HUDEP-2 (cell line): ENCODE results near the gene ESPL1.
"Not testable (repeated sequence)": the region's sequence is repeated elsewhere in the genome, so short reads cannot be mapped to it uniquely, and the experiment has no call there.

Source experiments
- DNase-seq, 76 experiments: peaks; one replicate each; lab custom pipeline; 2025; ENCODE audit not compliant: unreplicated experiment in 76 of 76; lab: John Stamatoyannopoulos, UW

Gene ESPL1

DNA sequence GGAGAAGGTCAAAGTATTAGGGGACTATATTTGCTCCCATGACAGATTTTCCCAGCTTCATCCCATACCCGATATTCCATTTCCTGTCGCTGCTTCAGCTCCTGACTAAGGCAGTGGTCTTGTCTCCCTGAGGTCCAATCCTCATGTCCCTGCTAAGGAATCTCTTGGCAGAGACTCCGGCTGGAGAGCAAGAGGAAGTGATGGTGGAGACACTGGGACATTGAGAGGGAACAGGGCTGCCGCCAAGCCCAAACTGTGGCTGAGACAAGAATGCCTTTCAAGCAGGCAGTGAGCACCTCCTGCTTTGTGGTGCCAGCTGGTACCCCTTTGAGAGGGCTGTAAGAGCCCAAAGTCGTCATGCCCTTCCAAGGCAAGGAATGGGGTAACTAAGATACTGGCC lies 62.6 kb downstream of the ESPL1 start:
- DNase-seq, result no peak

DNA sequence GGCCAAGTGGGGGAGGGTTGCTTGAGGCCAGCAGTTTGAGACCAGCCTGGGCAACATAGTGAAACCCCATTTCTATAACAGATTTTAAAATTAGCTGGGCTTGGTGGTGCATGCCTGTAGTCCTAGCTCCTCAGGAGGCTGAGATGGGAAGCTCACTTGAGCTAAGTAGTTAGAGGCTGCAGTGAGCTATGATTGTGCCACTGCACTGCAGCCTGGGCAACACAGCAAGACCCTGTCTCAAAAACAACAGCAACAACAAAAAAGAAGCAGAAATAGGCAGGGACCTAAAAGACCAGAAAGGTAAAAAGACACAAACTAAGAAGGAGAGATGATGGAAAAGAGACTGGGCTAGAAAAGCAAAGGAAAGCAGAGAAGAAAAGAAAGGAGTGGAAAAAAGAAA lies 64.2 kb downstream of the ESPL1 start:
- DNase-seq, result not testable (repeated sequence)

DNA sequence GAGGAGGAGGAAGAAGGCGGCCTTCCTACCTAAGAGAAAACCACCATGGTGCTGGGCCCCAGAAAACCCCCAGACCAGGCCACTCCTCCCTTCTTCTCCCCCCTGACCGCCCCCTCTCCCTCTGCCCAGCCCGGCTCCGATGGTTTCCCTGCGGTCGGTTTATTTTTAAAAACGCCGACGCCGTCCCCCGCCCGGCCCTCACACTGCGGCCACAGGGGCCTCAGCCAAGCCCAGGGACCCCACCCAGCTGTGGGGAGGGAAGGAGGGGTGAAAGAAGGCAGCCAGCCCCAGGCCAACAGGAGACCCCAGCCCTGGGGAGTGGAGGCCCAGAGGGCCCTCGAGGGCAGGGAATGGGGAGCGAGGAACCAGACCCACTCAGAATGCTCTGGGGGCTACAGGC lies 64.6 kb downstream of the ESPL1 start:
- no peak for DNase-seq

DNA sequence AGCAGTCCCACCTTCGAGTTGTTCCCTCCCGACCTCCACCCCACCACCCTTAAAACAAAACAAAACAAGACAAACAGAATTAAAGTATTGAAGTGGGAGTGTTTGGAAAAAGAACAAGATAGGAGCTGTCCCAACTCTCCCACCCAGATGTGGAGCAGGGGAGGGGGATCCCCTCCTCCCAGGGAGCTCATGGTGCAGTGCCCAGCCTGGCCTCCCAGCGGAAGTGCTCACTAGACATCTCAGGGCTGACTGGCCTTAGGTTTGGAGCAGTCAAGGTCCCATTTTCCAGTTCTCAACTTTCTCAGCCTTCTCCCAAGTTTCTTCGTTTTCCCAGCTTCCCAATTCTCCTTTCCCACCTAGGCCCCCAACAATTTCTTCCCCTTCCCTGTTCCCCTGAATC lies 65.2 kb downstream of the ESPL1 start:
- no peak for DNase-seq

DNA sequence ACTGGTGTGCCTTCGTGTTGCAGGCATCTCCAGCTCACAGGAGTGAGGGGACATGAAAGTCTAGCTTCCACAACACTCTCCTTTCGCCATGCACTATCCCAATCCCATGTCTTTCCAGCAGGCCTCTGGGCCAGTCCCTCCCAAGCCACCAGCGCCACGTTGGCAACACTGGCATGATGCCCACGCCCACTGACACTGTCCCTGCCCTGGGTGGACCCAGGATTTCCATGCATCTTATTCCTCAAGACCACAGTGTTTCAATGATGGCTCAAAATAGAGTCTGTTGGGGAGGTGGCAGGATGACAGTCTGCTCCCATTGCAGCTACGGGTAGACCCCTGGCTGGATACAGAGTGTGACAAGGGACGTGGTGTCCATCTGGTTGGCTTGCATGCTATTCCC lies 65.7 kb downstream of the ESPL1 start:
- no peak for DNase-seq

DNA sequence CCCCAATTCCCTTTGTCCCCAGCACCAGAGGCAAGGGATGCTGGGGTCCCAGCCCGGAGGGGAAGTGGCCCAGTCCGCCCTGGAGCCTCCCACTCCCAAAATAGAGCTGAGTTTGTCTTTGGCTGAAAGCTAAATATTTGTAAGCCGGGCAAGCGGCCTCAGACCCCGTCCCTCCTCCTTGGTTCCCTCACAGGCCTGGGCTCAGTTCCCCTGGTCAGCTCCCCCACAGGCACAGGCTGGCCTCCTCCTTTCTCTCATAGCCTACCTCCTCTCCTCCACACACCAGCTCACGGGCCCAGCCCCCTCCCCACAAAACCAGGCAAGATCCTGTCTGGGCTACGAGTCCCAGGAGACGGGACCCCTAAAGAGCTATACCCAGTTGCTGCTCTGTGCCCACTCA lies 66.7 kb downstream of the ESPL1 start:
- DNase-seq, result no peak

DNA sequence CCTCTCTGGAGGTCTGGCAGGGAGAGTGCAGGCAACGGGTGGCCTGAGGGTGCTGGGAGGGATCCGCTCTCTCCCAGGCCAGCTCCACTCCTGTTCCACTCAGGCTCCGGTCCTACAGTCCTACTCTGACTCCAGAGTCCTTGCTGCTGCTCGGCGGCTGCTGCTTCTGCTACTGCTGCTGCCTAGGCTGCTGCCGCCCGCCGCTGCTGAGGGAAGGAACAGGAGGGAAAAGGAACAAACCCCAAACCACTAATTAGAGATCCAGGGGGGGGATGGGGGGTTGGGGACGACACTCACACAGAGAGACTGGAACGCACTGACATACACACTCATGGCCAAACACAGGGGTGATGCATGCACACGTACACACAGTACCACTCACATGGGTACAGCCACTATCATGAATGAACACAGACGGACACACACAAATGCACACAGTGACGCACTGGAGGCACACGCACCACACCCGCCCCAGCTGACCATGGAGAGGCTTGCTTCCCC lies 68.1 kb downstream of the ESPL1 start, which contains the start of gene SP7:
Gene SP7, minus strand, starts transcription at position 174 of the 501 bp plus-strand sequence. CDS start 708 bp downstream, outside the sequence.
- DNase-seq, result no peak

DNA sequence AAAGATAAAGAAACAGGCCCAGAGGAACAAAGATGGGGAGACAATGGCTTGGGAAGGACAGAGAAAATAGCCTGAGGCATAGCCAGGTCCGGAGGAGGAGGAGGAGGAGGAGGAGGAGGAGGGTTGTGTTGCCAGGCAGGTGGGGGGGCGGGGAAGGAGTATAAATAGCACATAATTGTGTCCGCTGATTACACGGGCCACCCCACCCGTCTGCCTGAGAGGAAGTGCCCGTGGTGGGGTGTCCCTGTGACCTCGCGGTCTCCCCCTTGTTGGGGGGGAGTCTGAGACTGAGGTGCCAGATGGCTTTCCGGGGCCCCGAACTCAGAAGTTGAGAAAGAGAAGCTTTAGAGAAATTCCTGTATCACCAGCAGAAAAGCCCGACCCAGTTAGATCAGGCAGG lies 69.9 kb downstream of the ESPL1 start:
- DNase-seq, result no peak

DNA sequence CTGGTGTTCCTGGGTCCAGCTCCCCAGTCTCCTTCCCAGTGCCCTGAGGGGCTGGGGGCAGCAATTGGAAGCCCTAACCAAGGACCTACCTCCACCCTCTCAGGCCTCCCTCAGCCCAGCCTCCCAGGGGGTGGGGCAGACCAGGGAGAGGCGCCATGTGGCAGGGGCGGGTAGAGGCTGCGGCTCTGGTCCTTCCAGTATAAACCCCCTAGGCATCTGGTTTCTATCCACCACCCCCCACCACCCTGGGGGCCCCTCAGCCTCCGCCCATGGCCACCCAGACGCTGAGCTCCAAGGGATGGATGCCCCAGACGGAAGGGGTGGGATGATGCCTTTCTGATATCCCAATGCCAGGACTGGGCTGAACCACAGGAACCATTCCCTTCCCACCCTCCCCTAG lies 70.8 kb downstream of the ESPL1 start:
- DNase-seq, result no peak

DNA sequence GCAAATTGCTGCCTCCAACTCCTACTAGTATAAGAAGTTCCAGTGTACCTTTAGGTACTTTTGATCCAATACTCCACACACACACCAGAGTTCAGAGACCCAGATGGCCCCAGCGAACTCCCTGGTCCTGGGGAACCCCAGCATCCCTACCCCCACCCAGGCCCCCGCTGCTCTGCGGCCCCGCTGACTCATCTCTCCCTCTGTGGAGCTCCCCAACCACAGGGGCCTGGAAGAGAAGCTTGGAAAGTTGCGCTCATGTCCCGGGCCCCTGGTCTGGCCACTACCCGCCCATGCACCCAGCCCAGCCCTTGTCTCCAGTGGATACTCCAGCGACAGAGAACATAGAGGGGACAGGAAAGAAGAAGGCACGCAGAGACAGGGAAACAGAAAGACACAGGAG lies 72.3 kb downstream of the ESPL1 start:
- DNase-seq, result no peak
